Natural killer cell (primary cell): Measurements from ENCODE around the gene RAD9A. TPM values are rescaled to one million over a fixed set of nuclear protein-coding genes. Genes with fewer than 3 reads are reported as not detected.

Source experiments
- ATAC-seq, 3 donors: fragments of 150-1000 bp in 2 of 3; fragments of 200-7000 bp in 1 of 3; cut with Tn5 transposase; 1 replicate in 1 of 3; 2 replicates in 2 of 3; pipeline ENCODE4 v1.10.0; 2021; ENCODE audit warnings: mild to moderate bottlenecking in 2 of 3, moderate library complexity in 2 of 3
- DNase-seq, 2 donors: peaks; one replicate each; pipeline versions ENCODE4 v3.0.0 to v3.0.0-alpha.2; 2013 to 2021; ENCODE audit warnings: mixed read lengths in 1 of 2
- H3K27ac ChIP-seq: one replicate; pipeline ENCODE4 v1.5.1; 2013; ENCODE audit warnings: mild to moderate bottlenecking, low read length
- H3K27me3 ChIP-seq: one replicate; pipeline ENCODE4 v1.6.1; 2013; ENCODE audit warnings: low read length; ENCODE audit not compliant: control insufficient read depth, insufficient read depth
- H3K36me3 ChIP-seq: one replicate; pipeline ENCODE4 v1.6.1; 2013; ENCODE audit warnings: low read length; ENCODE audit not compliant: control insufficient read depth, insufficient read depth
- H3K4me1 ChIP-seq: one replicate; pipeline ENCODE4 v1.6.1; 2013; ENCODE audit warnings: low read length; ENCODE audit not compliant: control insufficient read depth, insufficient read depth
- H3K4me3 ChIP-seq: one replicate; pipeline ENCODE4 v1.5.1; 2013; ENCODE audit warnings: low read length
- H3K9me3 ChIP-seq: one replicate; pipeline ENCODE4 v1.6.1; 2013; ENCODE audit warnings: low read length; ENCODE audit not compliant: control insufficient read depth, insufficient read depth
- H3K27ac Mint-ChIP-seq, 2 donors: one replicate each; pipeline ENCODE4 v1.8.0; 2022; ENCODE audit warnings: mild to moderate bottlenecking in 2 of 2, mixed read lengths in 2 of 2, moderate library complexity in 1 of 2
- H3K27me3 Mint-ChIP-seq, 2 donors: one replicate each; pipeline ENCODE4 v1.8.0; 2022; ENCODE audit warnings: low read depth in 2 of 2, mixed read lengths in 2 of 2
- H3K36me3 Mint-ChIP-seq: one replicate; pipeline ENCODE4 v1.8.0; 2022; ENCODE audit warnings: mixed read lengths
- H3K4me1 Mint-ChIP-seq, 2 donors: one replicate each; pipeline ENCODE4 v1.8.0; 2022; ENCODE audit warnings: mixed read lengths in 2 of 2
- H3K4me3 Mint-ChIP-seq: one replicate; pipeline ENCODE4 v1.8.0; 2022; ENCODE audit warnings: mild to moderate bottlenecking, moderate library complexity, mixed read lengths
- H3K9me3 Mint-ChIP-seq, 2 donors: one replicate each; pipeline ENCODE4 v1.8.0; 2022; ENCODE audit warnings: mixed read lengths in 2 of 2
- CTCF ChIP-seq: fragments of 200-600 bp; IDR thresholded peaks from one replicate; pipeline ENCODE4 v1.8.0; 2022; ENCODE audit warnings: antibody characterized with exemption
- WGBS: methylation state at CpG from one replicate; pipeline ENCODE4 v1.1.7; 2013; ENCODE audit warnings: missing lambda C conversion rate; ENCODE audit not compliant: insufficient coverage; 5-methylcytosine and 5-hydroxymethylcytosine counted together
- intact Hi-C: fragments of 100-400 bp; cut with micrococcal nuclease; formaldehyde crosslinking; loops from one replicate; pipeline ENCODE4 v1.14.2; 2022
- total RNA-seq, 4 donors: library from RNA; stranded (reverse); fragments of 120-200 nt in 1 of 4; gene quantifications; one replicate each; pipeline versions ENCODE4 v1.2.3 to v1.2.4, GENCODE V29; 2013 to 2022

Gene RAD9A
- total RNA-seq, 3 donors from 2014 or later (not counting 1 experiment from before 2014, with no cell fraction given), result 30.2 to 47.1 (median 37.3) TPM

- no peaks in the 10 kb centered on the region for H3K36me3 Mint-ChIP-seq
- H3K4me3 Mint-ChIP-seq, result peak overlapping the region; percentile 35
- no peak for TF ChIP-seq CTCF
- Histone ChIP-seq H3K27ac (peak overlapping the region; percentile 75), H3K4me3 (no peak overlapping the region), H3K27me3 (no peaks in the 10 kb centered on the region), H3K36me3 (no peaks in the 10 kb centered on the region), H3K4me1 (peaks cover 85% of the 10 kb centered on the region), H3K9me3 (no peaks in the 10 kb centered on the region)
- 68% methylated on average over 21 of the region's 21 CpGs for WGBS
- intact Hi-C loops, result no loop called here
- H3K9me3 Mint-ChIP-seq, result no peaks in the 10 kb centered on the region
- DNase-seq, result peak in 1 of 2 donors; percentile 56
- no peak for ATAC-seq
- peaks cover 59 to 84% of the 10 kb centered on the region in 2 donors for H3K4me1 Mint-ChIP-seq
- peak overlapping the region; percentile 88 to 91 for H3K27ac Mint-ChIP-seq
- H3K27me3 Mint-ChIP-seq, result no peaks in the 10 kb centered on the region
Measured at GRCh38 chr11:67441098-67441563, 49.3 kb downstream of the RAD9A start.

- no peak overlapping the region for H3K4me3 ChIP-seq
- peak overlapping the region; percentile 89 to 91 for H3K27ac Mint-ChIP-seq
- H3K4me1 Mint-ChIP-seq, result peaks cover 59 to 78% of the 10 kb centered on the region in 2 donors
- H3K36me3 ChIP-seq, result no peaks in the 10 kb centered on the region
- DNase-seq, result peak in 1 of 2 donors; percentile 69
- H3K4me3 Mint-ChIP-seq, result peak overlapping the region; percentile 81
- no peaks in the 10 kb centered on the region for H3K27me3 Mint-ChIP-seq
- ATAC-seq, result no peak
- intact Hi-C loops, result no loop called here
- no peaks in the 10 kb centered on the region for H3K9me3 ChIP-seq
- WGBS, result 86% methylated on average over 28 of the region's 28 CpGs
- H3K36me3 Mint-ChIP-seq, result no peaks in the 10 kb centered on the region
- no peaks in the 10 kb centered on the region for H3K27me3 ChIP-seq
- H3K4me1 ChIP-seq, result peaks cover 86% of the 10 kb centered on the region
- no peak for TF ChIP-seq CTCF
- H3K27ac ChIP-seq, result no peak overlapping the region
- no peaks in the 10 kb centered on the region for H3K9me3 Mint-ChIP-seq
Measured at GRCh38 chr11:67441731-67442351, 50.1 kb downstream of the RAD9A start.

- 66% methylated on average over 45 of the region's 45 CpGs for WGBS
- Histone ChIP-seq H3K36me3 (no peaks in the 10 kb centered on the region), H3K4me3 (no peak overlapping the region), H3K9me3 (no peaks in the 10 kb centered on the region), H3K27me3 (no peaks in the 10 kb centered on the region), H3K4me1 (peaks cover 91% of the 10 kb centered on the region), H3K27ac (peak overlapping the region; percentile 65)
- Mint-ChIP-seq H3K9me3 (no peaks in the 10 kb centered on the region), H3K27me3 (no peaks in the 10 kb centered on the region), H3K4me1 (peaks cover 57 to 76% of the 10 kb centered on the region in 2 donors), H3K4me3 (peak overlapping the region; percentile 81), H3K27ac (peak overlapping the region; percentile 89 to 91), H3K36me3 (no peaks in the 10 kb centered on the region)
- ATAC-seq (no peak), DNase-seq (peak in 1 of 2 donors; percentile 39)
- intact Hi-C loops, result no loop called here
- TF ChIP-seq CTCF, result no peak
Measured at GRCh38 chr11:67442504-67443404, 51.0 kb downstream of the RAD9A start.
